Activated CD4-positive, CD25-positive, alpha-beta regulatory T cell treated with anti-CD3 and anti-CD28 coated beads, Interleukin-2, amount 50 U/mL, for 72 hours (primary cell): ENCODE measurements around the gene SOX11.

Experiments
- DNase-seq: peaks from one replicate; pipeline ENCODE4 v3.0.0; 2021

Gene SOX11

DNA sequence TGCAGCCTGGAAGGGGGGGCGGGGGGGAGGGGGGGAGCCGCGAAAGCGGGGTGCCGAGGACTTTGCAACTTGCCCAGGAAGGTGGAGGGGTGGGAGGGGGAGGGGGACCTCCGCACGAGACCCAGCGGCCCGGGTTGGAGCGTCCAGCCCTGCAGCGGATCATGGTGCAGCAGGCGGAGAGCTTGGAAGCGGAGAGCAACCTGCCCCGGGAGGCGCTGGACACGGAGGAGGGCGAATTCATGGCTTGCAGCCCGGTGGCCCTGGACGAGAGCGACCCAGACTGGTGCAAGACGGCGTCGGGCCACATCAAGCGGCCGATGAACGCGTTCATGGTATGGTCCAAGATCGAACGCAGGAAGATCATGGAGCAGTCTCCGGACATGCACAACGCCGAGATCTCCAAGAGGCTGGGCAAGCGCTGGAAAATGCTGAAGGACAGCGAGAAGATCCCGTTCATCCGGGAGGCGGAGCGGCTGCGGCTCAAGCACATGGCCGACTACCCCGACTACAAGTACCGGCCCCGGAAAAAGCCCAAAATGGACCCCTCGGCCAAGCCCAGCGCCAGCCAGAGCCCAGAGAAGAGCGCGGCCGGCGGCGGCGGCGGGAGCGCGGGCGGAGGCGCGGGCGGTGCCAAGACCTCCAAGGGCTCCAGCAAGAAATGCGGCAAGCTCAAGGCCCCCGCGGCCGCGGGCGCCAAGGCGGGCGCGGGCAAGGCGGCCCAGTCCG, 540 bp downstream of the SOX11 start:
- no peak for DNase-seq

- no peak for DNase-seq
These were observed 1.4 kb downstream of the SOX11 start for GRCh38 chr2:5693287-5694201.

GRCh38 chr2:5694306-5694705, 2.1 kb downstream of the SOX11 start:
- no peak for DNase-seq

- no peak for DNase-seq
These were observed 3.6 kb downstream of the SOX11 start for GRCh38 chr2:5695654-5696403.

DNA sequence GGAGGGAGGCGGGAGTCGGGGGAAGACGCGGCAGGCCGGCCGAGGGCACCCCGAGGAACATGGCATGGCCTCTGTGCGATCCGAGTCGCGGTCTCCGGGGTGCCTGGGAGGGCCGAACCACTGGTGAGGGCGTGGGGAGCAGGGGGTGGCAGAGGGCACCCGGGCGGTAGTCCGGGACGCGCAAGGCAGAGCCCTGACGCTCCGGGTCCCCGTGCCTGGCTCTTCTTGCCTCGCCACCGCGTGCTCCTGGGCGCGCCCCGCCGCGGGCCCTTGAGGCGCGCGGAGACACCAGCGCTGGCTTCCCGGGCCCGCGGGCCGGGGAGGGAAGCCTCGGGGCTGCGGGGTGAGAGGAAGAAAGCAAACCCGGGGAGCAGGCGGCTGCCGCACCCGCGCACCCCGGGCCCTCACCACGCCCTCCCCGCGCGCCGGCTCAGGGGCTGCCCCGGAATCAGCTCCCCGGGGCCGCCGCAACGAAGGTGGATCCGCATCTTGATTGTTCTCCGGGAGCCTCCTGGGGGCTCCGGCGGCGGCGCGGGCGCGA, 4.3 kb downstream of the SOX11 start:
- no peak for DNase-seq

DNA sequence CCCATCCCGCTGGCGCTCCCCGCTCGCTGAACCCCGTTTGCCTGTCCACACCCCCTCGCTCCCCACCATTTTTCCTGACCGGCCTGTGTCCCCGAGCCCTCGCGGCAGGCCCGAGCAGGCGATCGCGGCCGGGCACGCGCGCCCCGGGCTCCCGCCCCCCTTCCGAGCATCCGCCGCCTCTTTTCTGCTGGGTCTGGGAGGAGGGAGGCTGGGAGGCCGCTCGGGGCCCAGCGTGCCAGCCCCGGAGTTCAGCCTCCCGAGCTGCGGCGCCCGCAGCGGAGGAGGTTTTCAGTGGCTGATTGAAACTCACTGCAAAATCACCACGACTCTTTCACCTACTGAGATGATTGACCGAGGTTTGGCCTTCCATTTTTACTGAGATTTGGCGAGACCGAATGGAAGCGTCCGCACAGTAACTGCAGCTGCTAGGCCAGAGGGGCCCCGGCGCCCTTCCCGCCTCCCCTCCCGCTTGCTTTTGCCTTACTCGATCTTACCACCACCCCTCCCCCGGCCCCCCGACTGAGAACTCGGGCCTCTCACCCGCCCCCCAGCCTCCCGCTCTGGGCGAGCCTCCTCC, 4.8 kb downstream of the SOX11 start:
- no peak for DNase-seq

GRCh38 chr2:5697562-5697961, 5.4 kb downstream of the SOX11 start:
- DNase-seq = no peak

GRCh38 chr2:5698134-5698533, 6.0 kb downstream of the SOX11 start:
- DNase-seq = no peak

DNA sequence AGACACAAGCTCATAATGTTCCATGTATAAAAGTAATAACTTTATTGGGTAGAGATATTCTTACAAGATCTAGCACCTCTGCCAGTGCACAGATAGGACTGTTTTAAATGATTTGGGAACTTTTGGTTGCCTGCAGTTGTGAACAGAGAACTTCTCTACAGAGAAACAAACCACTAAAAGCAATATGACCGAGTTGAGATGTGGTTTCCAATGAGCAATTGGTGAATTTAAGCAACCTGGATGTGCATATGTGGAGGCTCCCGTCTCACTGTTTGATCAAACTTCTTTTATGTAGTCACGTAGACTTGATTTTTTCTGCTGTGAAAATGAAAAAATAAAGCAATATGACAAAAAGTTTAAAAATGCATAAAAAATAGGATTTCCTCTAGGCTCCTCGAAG, 7.8 kb downstream of the SOX11 start:
- no peak for DNase-seq

- no peak for DNase-seq
These were observed 8.4 kb downstream of the SOX11 start for GRCh38 chr2:5700551-5700950.

DNA sequence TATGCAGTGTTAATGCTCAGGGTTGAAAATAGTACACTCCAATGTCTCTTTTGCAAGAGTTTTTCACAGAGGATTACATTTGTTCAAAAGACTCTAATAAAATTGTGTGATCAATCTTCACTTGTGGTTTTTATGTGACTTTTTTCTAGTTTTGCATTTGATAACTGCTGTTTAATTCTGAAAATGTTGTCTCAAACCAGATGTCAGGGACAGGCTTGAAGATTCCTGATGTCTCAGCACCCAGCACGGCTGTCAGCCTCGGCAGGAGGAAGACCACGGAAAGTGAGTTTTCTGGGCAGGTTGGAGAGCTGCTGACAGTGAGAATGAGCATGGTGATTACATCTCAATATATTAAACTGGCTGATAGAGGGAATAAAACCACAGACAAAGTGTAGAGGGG, 9.1 kb downstream of the SOX11 start:
- no peak for DNase-seq

GRCh38 chr2:5703166-5703565, 11.0 kb downstream of the SOX11 start:
- DNase-seq = no peak

GRCh38 chr2:5705490-5705889, 13.3 kb downstream of the SOX11 start:
- no peak for DNase-seq

DNA sequence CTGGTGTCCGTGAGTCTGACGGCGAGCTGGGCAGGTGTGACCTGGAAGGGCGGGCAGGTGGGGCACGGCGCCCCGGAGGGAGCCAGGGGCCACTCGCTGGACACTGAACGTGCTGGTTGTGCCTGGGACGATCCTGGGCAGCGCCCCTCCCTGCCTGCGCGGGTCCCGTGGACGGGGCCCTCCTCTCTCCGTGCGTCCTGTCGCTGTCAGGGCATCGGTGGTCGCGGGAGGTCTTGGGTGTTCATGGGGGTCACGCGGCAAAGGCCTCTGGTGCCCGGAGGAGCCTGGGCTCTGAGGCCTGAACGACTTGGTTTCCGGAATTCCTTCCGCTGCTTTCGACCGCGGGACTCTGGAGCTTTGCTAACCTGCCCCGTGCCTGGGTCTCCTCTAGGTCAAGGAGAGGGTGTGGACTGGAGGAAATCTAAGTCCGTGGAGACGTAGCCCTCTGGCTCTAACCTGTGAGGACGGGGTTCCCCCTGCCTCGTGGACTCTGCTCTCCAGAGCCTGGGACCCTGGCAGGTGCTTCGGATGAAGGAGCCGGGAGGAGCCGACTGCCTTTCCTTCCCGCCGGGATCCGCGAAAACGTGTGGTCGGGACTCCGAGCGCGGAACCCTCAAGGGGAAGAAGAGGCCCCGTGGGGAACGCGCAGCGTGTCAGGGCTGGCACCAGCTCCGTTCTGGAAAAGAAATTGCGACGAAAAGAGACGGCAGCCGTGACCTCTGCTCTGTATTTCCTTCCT, 14.7 kb downstream of the SOX11 start:
- no peak for DNase-seq

GRCh38 chr2:5710615-5711014, 18.4 kb downstream of the SOX11 start:
- no peak for DNase-seq

GRCh38 chr2:5713101-5713500, 20.9 kb downstream of the SOX11 start:
- no peak for DNase-seq

DNA sequence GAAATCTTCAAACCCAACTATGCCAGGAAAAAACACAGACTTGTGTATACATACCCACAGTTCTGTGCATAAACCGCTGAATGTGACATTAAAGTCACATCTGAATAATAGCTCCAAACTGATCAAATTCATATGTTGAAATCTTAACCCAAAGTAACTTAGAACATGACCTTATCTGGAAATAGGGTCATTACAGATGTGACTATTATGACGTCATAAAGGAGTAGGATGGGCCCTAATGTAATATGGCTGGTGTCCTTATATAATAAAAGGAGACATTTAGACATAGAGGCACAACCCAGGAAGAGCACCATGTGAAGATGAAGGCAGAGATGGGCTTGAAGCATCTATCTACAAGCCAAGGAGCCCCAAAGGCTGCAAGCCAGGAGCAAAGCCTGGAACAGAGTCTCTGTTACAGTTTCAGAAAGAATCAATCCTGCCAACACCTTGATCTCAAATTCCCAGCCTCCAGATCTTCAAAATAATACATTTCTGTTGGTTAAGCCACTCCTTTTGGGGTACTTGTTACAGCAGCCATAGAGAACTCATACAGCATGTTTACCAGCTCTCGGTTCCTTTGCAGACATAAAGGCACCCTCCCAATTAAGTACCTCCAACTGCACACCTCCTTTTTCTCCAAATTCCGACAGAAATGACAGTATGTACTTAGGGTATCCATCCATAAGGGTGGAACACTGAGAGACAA, 27.6 kb downstream of the SOX11 start:
- DNase-seq = no peak

DNA sequence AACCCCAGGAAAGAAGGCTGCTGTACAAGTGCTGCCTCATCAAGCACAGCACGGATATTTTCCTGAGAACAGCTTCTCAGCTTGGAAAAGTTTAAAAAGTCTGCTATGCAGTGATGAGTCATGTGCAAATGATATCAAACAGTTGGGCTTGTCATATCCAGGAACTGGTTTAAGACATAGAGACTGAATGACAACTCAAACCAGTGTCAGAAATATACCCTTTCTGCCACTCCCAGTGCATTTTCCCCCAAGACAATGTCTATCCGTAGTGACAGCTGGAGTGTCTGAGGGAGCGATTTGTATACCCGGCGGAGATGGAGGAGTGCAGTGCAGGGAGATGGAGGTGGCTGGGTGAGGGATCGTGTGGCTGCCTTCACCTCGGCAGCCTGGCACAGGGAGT, 28.2 kb downstream of the SOX11 start:
- no peak for DNase-seq

DNA sequence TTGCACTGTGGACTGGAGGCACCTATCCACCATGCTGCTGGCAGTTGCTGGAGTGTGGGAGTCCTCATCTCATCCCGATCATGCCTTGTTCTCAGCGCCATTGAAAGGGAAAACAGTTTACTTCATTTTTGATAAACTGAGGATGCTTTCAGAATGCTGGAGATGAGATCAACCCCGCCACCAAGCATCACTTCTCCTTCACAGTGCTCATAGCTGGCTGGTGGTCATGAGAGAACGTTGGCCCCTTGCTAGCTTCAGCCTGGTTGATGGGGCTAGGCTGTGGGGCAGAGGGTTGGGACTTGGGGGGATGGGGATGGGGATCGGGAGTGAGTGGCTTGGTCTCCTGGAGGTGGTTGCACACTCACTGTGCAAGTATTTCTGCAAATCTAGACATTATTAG, 30.1 kb downstream of the SOX11 start:
- no peak for DNase-seq

DNA sequence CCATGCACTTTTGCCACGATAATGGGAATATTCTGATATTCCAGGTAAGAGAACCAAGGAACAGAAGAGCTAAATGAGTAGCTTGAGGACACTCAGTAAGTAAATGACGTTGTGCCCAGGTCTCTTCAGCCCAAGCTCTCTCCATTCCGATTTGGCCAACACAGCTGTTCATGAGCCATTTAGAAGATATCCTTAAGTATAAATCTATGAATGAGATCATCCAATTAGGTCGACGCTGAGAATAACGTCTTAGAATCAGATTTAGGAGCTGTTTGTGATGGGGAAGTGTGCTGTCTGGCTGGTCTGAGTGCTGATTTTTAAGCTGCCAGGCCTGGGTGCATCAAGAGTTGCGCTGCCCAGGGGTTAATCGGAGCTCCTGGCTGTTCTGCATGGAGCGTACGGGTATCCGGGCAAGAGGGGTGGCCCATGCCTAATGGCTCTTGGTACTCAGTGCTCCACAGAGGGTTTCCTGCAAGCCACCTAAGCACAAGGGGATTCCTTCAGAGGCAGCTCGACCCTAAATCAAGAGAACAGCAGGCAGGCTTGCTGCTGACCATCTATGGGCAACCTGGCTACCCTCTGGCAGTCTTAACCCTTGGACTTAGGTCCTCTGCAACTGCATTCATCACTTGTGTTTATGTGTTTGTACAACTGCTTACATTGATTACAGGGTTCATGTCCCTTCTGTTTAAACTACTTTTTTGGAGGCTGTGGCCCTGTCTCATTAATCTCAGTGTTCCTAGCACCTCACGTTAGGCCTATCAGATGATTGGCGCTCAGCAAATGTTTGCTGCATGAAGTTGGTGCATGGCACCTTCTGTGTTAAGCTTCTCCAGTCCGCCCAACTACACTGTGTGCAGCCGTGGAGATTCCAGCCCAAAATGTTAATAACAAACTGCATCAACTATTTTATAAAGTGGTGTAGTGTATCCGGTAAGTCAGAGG, 31.9 kb downstream of the SOX11 start:
- DNase-seq = no peak
